A549 treated with DMSO at 1 μM for 4 hours (cell line): ENCODE data around the gene MAPK7. TPM values are rescaled to one million over a fixed set of nuclear protein-coding genes. Genes with fewer than 3 reads are reported as not detected.

Source experiments
- total RNA-seq: library from RNA; stranded (reverse); fragments of 200-300 nt; extraction: Qiagen RNA extraction; gene quantifications from 5 replicates; pipeline ENCODE4 v1.2.3, GENCODE V29; 2022; ENCODE audit warnings: low read depth

MAPK7 gene
- 19.8 to 27.0 TPM (median 23.5 TPM) in 5 replicates for total RNA-seq

GRCh38 chr17:19378416-19379360, at the start of gene MAPK7:
Gene MAPK7, plus strand, starts transcription at chr17:19378498. Its CDS starts 403 bp downstream, at chr17:19378901.

GRCh38 chr17:19362277-19363113, 15.8 kb upstream of the MAPK7 start, which contains the start of gene B9D1:
Gene B9D1, minus strand, starts transcription at chr17:19362723. Its CDS starts 154 bp downstream, at chr17:19362569.

GRCh38 chr17:19386974-19387920, 8.9 kb downstream of the MAPK7 start, which contains the start of gene MFAP4:
Gene MFAP4, minus strand, starts transcription at chr17:19387190. Its CDS starts 35 bp downstream, at chr17:19387155.

GRCh38 chr17:19410875-19411620, 32.8 kb downstream of the MAPK7 start, which contains the start of gene RNF112:
Gene RNF112, plus strand, starts transcription at chr17:19411232. Its CDS starts 177 bp downstream, at chr17:19411409.

Other genes with a start within 250 kb of the MAPK7 start
- 40.6 to 72.0 TPM (median 61.5 TPM) in 5 replicates for gene EPN2, start 141.1 kb upstream of the MAPK7 start, total RNA-seq
- gene B9D1, start 15.8 kb upstream of the MAPK7 start, total RNA-seq, result 42.5 to 47.4 TPM (median 43.4 TPM) in 5 replicates
- gene MFAP4, start 8.7 kb downstream of the MAPK7 start, total RNA-seq, result 0.20 TPM in 1 of 5 replicates, not detected in the others
- gene RNF112, start 32.7 kb downstream of the MAPK7 start, total RNA-seq, result 0.21 to 0.92 TPM (median 0.52 TPM) in 5 replicates
- gene SLC47A1, start 155.4 kb downstream of the MAPK7 start, total RNA-seq, result 21.7 to 27.1 TPM (median 26.0 TPM) in 5 replicates